Stomach (tissue), 9 donors: ENCODE data around the gene SLC38A3. TPM values are rescaled to one million over a fixed set of nuclear protein-coding genes. Genes with fewer than 3 reads are reported as not detected.
A peak's percentile ranks its signal among the peaks of the same experiment; 100 is the strongest.
"Not testable (repeated sequence)": the region's sequence is repeated elsewhere in the genome, so short reads cannot be mapped to it uniquely, and the experiment has no call there.

Experiments
- DNase-seq, 2 donors: peaks; one replicate each; pipeline versions ENCODE4 v3.0.0 to v3.0.0-alpha.2; 2013 to 2019
- H3K27ac ChIP-seq, 5 donors: fragments of 200-600 bp in 4 of 5; sonication (generic) in 4 of 5; one replicate each; pipeline ENCODE4 v1.5.1; 2013 to 2019; ENCODE audit warnings: mild to moderate bottlenecking in 1 of 5, moderate library complexity in 1 of 5
- H3K27me3 ChIP-seq, 3 donors: fragments of 200-600 bp; sonication (generic); one replicate each; pipeline ENCODE4 v1.5.1; 2017 to 2019; ENCODE audit warnings: mixed run types in 1 of 3
- H3K36me3 ChIP-seq, 4 donors: fragments of 200-600 bp; sonication (generic); 1 replicate in 3 of 4; 2 replicates in 1 of 4; pipeline ENCODE4 v1.5.1; 2016 to 2019
- H3K4me1 ChIP-seq, 4 donors: fragments of 200-600 bp; sonication (generic); one replicate each; pipeline ENCODE4 v1.5.1; 2016 to 2019
- H3K4me3 ChIP-seq, 4 donors: fragments of 200-600 bp; sonication (generic) in 3 of 4; one replicate each; pipeline ENCODE4 v1.5.1; 2016 to 2019; ENCODE audit warnings: mild to moderate bottlenecking in 1 of 4
- H3K9me3 ChIP-seq, 4 donors: fragments of 200-600 bp; sonication (generic); one replicate each; pipeline ENCODE4 v1.5.1; 2016 to 2019
- EP300 ChIP-seq: sonication (generic); formaldehyde crosslinking; IDR thresholded peaks from one replicate; pipeline ENCODE4 v1.6.1; 2017; ENCODE audit warnings: antibody characterized with exemption
- POLR2A ChIP-seq, 4 donors: fragments of 450-650 bp; IDR thresholded peaks; one replicate each; pipeline ENCODE4 v1.6.1; 2016; ENCODE audit warnings: antibody characterized with exemption in 4 of 4, control low read depth in 2 of 4, mild to moderate bottlenecking in 1 of 4, moderate library complexity in 1 of 4
- POLR2AphosphoS5 ChIP-seq, 3 donors: sonication (generic); formaldehyde crosslinking; IDR thresholded peaks; one replicate each; pipeline ENCODE4 v1.6.1; 2016; ENCODE audit warnings: antibody characterized with exemption in 3 of 3
- WGBS, 5 donors: extraction: QIAGEN DNeasy Blood & Tissue Kit in 3 of 5; methylation state at CpG; one replicate each; pipeline versions ENCODE4 v1.1.5 to v1.1.7; 2013 to 2018; 5-methylcytosine and 5-hydroxymethylcytosine counted together
- intact Hi-C: fragments of 100-400 bp; cut with DNase I; formaldehyde crosslinking; loops from one replicate; pipeline ENCODE4 v1.15.1; 2023; ENCODE audit warnings: low total_unique reads
- polyA plus RNA-seq, 3 donors: library from polyadenylated mRNA; stranded (reverse); fragments of 200-250 nt; gene quantifications; one replicate each; pipeline ENCODE4 v1.2.3, GENCODE V29; 2013
- total RNA-seq, 5 donors: library from RNA; depleted of rRNA; stranded (reverse); fragments of >200 nt; gene quantifications; one replicate each; pipeline versions ENCODE4 v1.1.0 to v1.2.3, GENCODE V29; 2014 to 2016
- TF ChIP-seq, protein P1 (sequence below), 7 experiments: fragments of 450-650 bp in 4 of 7; fragments of 200-600 bp in 3 of 7; sonication (generic) in 3 of 7; IDR thresholded peaks; one replicate each; pipeline ENCODE4 v1.5.1; 2016 to 2019; ENCODE audit warnings: antibody characterized with exemption in 7 of 7, control low read depth in 2 of 7, mild to moderate bottlenecking in 1 of 7
- donor health status: healthy with polysubstance abuse.
- donor health status: Bipolar disorder and iron deficiency.
- donor health status: healthy.

Gene SLC38A3
- total and polyA plus RNA-seq, 8 donors: 0.15 to 3.1 (median 1.0) TPM; not detected in 4

- H3K9me3 ChIP-seq: no peaks in the 10 kb centered on the region
- intact Hi-C loops: loop anchor here (10.0 kb wide), 1 partner anchor 53 kb away; the partner anchor contains the start of gene LSMEM2
- H3K27me3 ChIP-seq: no peaks in the 10 kb centered on the region
- H3K36me3 ChIP-seq: no peaks in the 10 kb centered on the region
- 75 to 100% (median 86%) methylated on average over 1 of the region's 1 CpG for WGBS, 5 donors
- H3K27ac ChIP-seq: no peak overlapping the region
- peaks cover 11 to 16% (median 14%) of the 10 kb centered on the region in 4 donors for H3K4me1 ChIP-seq
- no peak for TF ChIP-seq POLR2A (IDR thresholded peaks at IDR 0.05)
- TF ChIP-seq, protein P1, sequence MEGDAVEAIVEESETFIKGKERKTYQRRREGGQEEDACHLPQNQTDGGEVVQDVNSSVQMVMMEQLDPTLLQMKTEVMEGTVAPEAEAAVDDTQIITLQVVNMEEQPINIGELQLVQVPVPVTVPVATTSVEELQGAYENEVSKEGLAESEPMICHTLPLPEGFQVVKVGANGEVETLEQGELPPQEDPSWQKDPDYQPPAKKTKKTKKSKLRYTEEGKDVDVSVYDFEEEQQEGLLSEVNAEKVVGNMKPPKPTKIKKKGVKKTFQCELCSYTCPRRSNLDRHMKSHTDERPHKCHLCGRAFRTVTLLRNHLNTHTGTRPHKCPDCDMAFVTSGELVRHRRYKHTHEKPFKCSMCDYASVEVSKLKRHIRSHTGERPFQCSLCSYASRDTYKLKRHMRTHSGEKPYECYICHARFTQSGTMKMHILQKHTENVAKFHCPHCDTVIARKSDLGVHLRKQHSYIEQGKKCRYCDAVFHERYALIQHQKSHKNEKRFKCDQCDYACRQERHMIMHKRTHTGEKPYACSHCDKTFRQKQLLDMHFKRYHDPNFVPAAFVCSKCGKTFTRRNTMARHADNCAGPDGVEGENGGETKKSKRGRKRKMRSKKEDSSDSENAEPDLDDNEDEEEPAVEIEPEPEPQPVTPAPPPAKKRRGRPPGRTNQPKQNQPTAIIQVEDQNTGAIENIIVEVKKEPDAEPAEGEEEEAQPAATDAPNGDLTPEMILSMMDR (IDR thresholded peaks at IDR 0.05): no peak
- no peak for TF ChIP-seq EP300
- TF ChIP-seq POLR2AphosphoS5 (IDR thresholded peaks at IDR 0.05): no peak
- DNase-seq: no peak
- no peak overlapping the region for H3K4me3 ChIP-seq
These were observed 17.1 kb downstream of the SLC38A3 start for GRCh38 chr3:50222169-50222528.

DNA sequence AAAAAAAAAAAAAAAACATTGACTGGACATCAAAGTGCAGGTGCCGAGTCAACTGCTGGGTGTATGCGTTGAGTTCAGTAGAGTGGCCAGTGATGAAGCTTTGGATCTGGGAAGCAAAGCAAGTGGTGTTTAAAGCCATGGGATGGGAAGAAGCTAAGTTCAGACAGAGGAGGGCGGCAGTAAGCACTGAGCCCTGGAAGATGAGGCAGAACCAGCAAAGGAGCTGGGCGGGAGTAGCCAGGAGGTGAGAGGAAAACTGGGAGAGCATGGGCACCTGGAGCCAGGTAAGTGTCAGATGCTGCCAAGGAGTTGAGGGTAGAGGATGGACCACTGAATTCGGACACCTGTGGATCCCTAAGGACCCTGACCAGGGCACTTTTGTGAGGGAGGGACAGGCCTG, 19.6 kb downstream of the SLC38A3 start:
- TF ChIP-seq POLR2A (IDR thresholded peaks at IDR 0.05) (no peak), EP300 (no peak)

GRCh38 chr3:50226888-50227389, 21.9 kb downstream of the SLC38A3 start:
- Histone ChIP-seq H3K4me1 (peaks cover 13 to 30% (median 28%) of the 10 kb centered on the region in 4 donors), H3K4me3 (peak overlapping the region; percentile 59 to 82 (median 64)), H3K27me3 (no peaks in the 10 kb centered on the region), H3K36me3 (no peaks in the 10 kb centered on the region), H3K9me3 (no peaks in the 10 kb centered on the region), H3K27ac (peak overlapping the region; percentile 49 to 85 (median 75))
- intact Hi-C loops: loop anchor here (2.0 to 10.0 kb wide), 2 partner anchors 34 to 48 kb away; partner anchors contain the start of gene LSMEM2
- WGBS, 5 donors: 0 to 1% (median 1%) methylated on average over 22 to 40 of the region's 40 CpGs
- DNase-seq: peak in 1 of 2 donors; percentile 46
- TF ChIP-seq POLR2AphosphoS5 (IDR thresholded peaks at IDR 0.05) (no peak), EP300 (no peak), POLR2A (IDR thresholded peaks at IDR 0.05) (no peak)
- TF ChIP-seq, protein P1 (IDR thresholded peaks at IDR 0.05): no peak

More for the DNA sequence above, 19.6 kb downstream of the SLC38A3 start:
- intact Hi-C loops: loop anchor here (10.0 kb wide), 1 partner anchor 50 kb away; the partner anchor contains the start of gene LSMEM2
- Histone ChIP-seq H3K9me3 (no peaks in the 10 kb centered on the region), H3K27me3 (no peaks in the 10 kb centered on the region), H3K4me1 (peaks cover 13 to 30% (median 28%) of the 10 kb centered on the region in 4 donors), H3K27ac (no peak overlapping the region), H3K36me3 (no peaks in the 10 kb centered on the region), H3K4me3 (no peak overlapping the region)
- DNase-seq: no peak
- WGBS, 5 donors: 62 to 75% (median 70%) methylated on average over 5 of the region's 5 CpGs

GRCh38 chr3:50227390-50228183, 22.5 kb downstream of the SLC38A3 start:
- Histone ChIP-seq H3K27me3 (no peaks in the 10 kb centered on the region), H3K4me3 (peak overlapping the region; percentile 59 to 82 (median 64)), H3K9me3 (no peaks in the 10 kb centered on the region), H3K36me3 (no peaks in the 10 kb centered on the region), H3K27ac (peak overlapping the region; percentile 75 to 85 (median 83)), H3K4me1 (peaks cover 13 to 30% (median 28%) of the 10 kb centered on the region in 4 donors)
- TF ChIP-seq, protein P1 (IDR thresholded peaks at IDR 0.05): peak in 5 of 7 experiments; percentile 69 to 97 (median 91)
- TF ChIP-seq POLR2AphosphoS5 (IDR thresholded peaks at IDR 0.05): peak; percentile 22 to 85 (median 52)
- TF ChIP-seq POLR2A (IDR thresholded peaks at IDR 0.05): no peak
- peak; percentile 95 to 98 for DNase-seq
- WGBS, 5 donors: 1 to 2% (median 1%) methylated on average over 27 to 51 of the region's 51 CpGs
- intact Hi-C loops: loop anchor here (2.0 to 10.0 kb wide), 2 partner anchors 35 to 47 kb away; partner anchors contain the start of gene LSMEM2

GRCh38 chr3:50228184-50228763, 23.2 kb downstream of the SLC38A3 start:
- Histone ChIP-seq H3K4me1 (peaks cover 13 to 30% (median 28%) of the 10 kb centered on the region in 4 donors), H3K27ac (peak overlapping the region; percentile 75 to 85 (median 83)), H3K4me3 (peak overlapping the region; percentile 59 to 82 (median 64))
- not testable (repeated sequence) for H3K9me3 ChIP-seq, DNase-seq, H3K27me3 ChIP-seq, H3K36me3 ChIP-seq
- 21 to 44% (median 35%) methylated on average over 15 of the region's 15 CpGs for WGBS, 5 donors
- intact Hi-C loops: loop anchor here (10.0 kb wide), 1 partner anchor 47 kb away; the partner anchor contains the start of gene LSMEM2
